COLO668 (cell line): Measurements from ENCODE around the gene SEH1L.
A peak's percentile ranks its signal among the peaks of the same experiment; 100 is the strongest.
"Not testable (repeated sequence)": the region's sequence is repeated elsewhere in the genome, so short reads cannot be mapped to it uniquely, and the experiment has no call there.

Source experiments
- DNase-seq: peaks from one replicate; lab custom pipeline; 2025; ENCODE audit not compliant: unreplicated experiment; lab: John Stamatoyannopoulos, UW

The SEH1L gene

GRCh38 chr18:12943215-12943614 lies 4.6 kb upstream of the SEH1L start:
- no peak for DNase-seq

GRCh38 chr18:12944709-12945108 lies 3.1 kb upstream of the SEH1L start:
- DNase-seq, result no peak

DNA sequence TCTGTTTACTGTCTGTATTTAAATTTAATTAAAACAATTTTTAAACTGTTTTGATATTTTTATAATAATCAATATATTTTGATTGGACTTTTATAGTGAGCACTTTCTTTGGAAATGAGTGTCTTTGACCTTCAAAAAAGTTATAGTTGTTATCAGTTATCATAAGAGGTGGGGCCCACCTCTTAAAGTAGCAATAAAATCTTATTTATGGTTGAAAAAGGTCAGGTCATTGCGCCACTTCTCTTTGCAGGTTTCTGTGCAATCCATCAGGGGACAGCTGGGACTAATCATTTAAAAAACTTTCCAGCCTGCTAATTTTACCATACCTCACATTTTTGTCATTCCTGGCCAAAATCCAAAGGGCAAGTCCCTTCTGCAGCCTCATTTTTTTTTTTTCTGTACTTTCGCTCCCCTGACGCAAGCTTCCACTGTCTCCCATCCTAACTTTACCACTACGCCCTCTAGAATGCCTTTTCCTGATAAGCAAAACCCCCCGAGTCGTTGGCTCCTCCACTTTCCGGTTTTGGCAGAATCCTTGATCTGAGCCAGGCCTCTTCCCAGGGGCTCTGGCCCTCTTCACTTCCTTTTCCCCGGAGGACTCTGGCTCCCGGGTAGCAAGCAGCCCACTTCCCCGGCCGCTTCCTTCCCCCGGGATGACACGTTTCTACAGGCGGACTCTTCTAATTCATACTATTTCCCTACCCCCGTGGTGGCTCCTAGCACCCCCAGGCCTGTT lies 1.1 kb upstream of the SEH1L start:
- DNase-seq, result peak; percentile 67

- peak; percentile 96 for DNase-seq
These were observed 416 bp downstream of the SEH1L start for GRCh38 chr18:12948050-12948804.

- DNase-seq, result no peak
These were observed 10.7 kb downstream of the SEH1L start for GRCh38 chr18:12958478-12958877.

GRCh38 chr18:12960395-12960794 lies 12.6 kb downstream of the SEH1L start:
- no peak for DNase-seq

GRCh38 chr18:12960853-12961397 lies 13.1 kb downstream of the SEH1L start:
- no peak for DNase-seq

GRCh38 chr18:12963069-12963468 lies 15.3 kb downstream of the SEH1L start:
- no peak for DNase-seq

DNA sequence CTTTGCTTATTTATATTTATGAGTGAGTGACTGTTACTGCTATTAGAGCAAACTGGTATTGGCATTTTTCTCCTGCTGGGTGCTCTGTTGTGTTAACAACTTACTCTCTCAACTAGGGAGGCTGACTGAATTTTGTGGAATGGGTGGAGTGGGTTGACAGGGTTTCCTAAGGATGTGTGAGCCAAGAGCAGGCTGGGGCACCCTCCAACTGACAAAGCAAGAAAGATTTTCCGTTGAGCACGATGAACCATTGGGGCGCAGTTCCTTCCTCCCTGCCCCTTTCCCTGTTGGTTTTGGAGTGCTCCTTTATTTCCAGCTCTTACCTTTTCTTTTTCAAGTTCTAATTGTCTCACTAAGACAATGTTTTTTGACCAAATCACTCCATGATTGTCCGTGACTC lies 20.3 kb downstream of the SEH1L start:
- no peak for DNase-seq

DNA sequence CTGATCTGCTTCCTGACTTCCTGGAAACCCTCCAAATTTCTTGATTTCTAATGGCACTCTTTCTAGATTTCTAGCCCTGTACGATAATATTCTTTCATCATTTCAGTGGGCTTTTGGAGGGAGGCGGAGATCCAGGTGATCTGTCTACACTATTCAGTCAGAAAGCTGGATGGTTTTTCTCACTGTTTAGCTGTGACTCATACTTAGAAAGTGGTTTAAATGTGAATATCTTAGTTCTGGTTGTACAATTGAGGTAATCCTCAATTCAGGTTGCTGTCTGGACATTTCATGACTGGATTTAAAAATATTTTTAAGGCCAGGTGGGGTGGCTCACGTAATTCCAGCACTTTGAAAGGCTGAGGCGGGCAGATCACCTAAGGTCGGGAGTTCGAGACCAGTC lies 20.8 kb downstream of the SEH1L start:
- DNase-seq, result no peak

DNA sequence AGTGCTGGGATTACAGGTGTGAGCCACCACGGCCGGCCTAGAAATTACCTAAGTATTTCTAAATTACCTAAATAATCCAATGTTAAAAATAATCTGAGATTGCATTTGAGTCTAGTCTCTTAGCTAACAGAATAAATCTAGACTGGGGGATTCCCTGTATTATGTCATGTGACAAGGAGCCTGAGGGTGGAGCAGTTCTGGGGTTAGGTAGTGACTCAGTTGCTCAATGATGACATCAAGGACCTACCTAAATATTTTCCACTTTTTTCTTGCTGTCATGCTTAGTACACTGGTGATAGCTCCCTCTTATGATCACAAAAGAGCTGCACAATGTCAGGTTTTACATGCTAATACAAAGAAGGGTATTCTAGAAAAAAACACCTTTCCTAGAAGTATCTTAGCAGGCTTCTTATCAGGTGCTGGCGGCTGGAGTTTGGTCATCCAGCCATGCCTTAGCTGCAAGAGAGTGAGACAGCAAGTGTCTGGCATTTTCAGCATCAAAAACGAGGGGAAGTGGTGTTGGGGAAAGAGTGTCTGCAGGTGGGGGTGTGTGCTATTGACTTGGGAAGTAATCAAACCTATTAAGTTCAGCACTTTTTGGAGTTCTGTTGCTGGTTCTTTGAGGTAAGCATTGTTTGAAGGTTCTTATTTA lies 25.9 kb downstream of the SEH1L start:
- DNase-seq, result no peak

GRCh38 chr18:12975488-12975887 lies 27.7 kb downstream of the SEH1L start:
- DNase-seq, result no peak

- no peak for DNase-seq
These were observed 28.5 kb downstream of the SEH1L start for GRCh38 chr18:12976305-12976704.

GRCh38 chr18:12980065-12980464 lies 32.3 kb downstream of the SEH1L start:
- not testable (repeated sequence) for DNase-seq

GRCh38 chr18:12989397-12990122 lies 41.7 kb downstream of the SEH1L start:
- DNase-seq, result no peak

DNA sequence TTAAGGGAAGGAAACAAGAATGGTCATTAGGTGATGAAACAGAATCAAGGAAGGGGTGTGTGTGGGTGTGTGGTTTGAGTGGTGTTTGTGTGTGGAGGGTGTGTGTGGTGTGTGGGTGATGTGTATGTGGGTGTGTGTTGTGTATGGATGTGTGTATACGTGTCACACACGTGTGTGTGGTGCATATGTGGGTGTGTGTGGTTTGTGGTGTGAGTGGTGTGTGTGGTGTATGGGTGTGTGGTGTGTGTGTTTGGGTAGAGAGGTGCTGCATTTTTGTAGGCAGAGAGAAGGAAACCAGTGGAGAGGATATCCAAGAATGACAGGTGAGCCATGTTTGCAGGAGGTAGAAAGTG lies 42.3 kb downstream of the SEH1L start:
- no peak for DNase-seq

DNA sequence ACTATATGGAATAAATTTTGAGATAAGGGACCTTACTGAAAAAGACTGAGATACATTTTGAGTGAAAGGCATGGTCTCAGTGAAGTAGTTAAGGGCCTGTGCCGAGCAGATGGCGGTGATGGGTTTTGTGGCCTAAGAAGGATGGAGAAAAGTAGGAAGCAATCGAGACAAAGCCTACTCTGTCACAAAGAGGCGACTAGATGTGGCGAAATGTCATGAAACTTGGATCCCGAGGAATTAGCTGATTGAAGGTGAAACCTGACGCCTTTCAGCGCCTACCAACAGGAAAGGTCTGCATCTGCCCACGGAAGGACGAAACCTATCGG lies 42.8 kb downstream of the SEH1L start:
- no peak for DNase-seq

DNA sequence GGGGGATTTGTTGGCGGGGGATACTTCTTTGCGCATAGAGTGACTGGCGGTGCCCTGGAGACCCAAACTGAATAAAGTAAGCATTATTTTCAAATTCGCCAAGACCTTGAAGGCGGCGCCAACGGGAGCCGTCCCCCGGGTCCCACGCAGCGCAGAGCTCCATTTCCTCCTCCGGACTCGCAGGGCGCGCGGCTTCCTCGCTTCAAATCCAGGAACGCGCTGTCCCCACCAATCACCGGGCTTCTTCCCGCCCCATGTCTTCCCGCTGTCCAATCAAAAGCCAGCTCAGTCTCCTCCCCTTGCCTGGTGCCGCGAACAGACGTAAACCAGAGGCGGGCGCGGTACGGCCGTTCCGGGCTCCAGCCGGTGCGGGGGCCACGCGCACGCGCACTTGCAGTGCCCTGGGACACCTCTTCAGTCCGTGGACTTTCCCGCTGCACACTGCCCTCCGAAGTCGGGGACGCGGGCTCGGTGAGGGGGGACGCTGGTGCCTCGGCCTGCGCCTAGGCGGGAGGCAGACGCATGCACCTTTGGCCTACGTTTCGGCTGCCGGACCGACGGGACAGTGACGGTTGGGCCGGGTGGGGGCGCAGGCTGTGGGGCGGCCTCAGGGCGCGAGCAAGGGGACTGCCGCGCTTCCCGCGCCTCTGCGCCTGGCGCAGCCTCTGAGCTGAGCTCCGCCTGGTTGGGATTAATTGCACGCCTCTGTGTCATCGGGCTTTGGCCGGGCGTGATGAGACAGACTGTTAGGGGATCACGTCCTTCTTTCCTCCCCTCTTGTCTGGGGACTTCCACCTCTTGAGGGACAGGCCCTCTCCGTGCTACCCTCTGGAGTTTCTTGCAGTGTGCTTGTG lies 43.4 kb downstream of the SEH1L start, which contains the start of gene CEP192:
Gene CEP192 (plus strand): TSS at position 396 of the 854 bp plus-strand sequence. CDS start 8,063 bp downstream, outside the sequence.
- DNase-seq, result peak; percentile 99

DNA sequence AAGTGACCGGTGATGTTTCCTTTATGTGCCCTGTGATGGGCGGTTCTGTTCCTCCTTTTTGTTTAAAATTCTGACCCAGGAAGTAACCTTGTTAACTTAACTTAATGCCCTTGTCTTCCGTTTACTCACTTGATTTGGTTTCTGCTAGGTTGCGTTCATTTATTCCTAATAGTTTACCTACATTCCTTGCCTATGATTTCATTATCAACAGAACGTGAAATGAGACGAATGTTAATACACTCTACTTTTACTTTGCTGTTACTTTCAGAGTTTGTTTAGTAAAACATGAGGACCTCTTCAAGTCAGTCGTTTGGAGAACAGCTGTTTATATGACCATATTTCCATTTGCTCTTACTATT lies 44.0 kb downstream of the SEH1L start:
- no peak for DNase-seq

GRCh38 chr18:12993439-12993838 lies 45.6 kb downstream of the SEH1L start:
- DNase-seq, result no peak
